ENCODE data around the gene SYCE3.

SYCE3 gene

GRCh38 chr22:50528682-50529415 lies 33.9 kb downstream of the SYCE3 start:
- peak; percentile 9 for DNase-seq
- H3K9ac ChIP-seq (ENCODE audit: low read length): peak overlapping the region; percentile 93
- 83% methylated on average over 15 of the region's 15 CpGs for WGBS
- H3K4me2 ChIP-seq (ENCODE audit: low read length, poor library complexity, severe bottlenecking): no peak overlapping the region
- H2BK120ac ChIP-seq (ENCODE audit: low read depth, low read length): no peak overlapping the region
- no peak overlapping the region for H3K27ac ChIP-seq (ENCODE audit: low read length, poor library complexity, severe bottlenecking)
- peak overlapping the region in 1 of 2 experiments; percentile 81 for H2BK12ac ChIP-seq (ENCODE audit: low read length in 2 of 2)
- H2AK5ac ChIP-seq (ENCODE audit: low read length, severe bottlenecking): no peak overlapping the region
- H3K9me3 ChIP-seq (ENCODE audit: control insufficient read depth, low read length): no peaks in the 10 kb centered on the region
- no peak overlapping the region for H3K23ac ChIP-seq (ENCODE audit: low read length in 2 of 2)
- no peak overlapping the region for H2BK5ac ChIP-seq (ENCODE audit: low read depth, low read length, poor library complexity, severe bottlenecking)
- no peak overlapping the region for H2BK15ac ChIP-seq (ENCODE audit: low read depth, poor library complexity, severe bottlenecking)
- peak overlapping the region in 1 of 2 experiments; percentile 88 for H3K18ac ChIP-seq (ENCODE audit: low read depth in 1 of 2, low read length in 2 of 2)
- peaks cover 5% of the 10 kb centered on the region for H3K79me1 ChIP-seq (replicated peaks; ENCODE audit: low read length, poor library complexity, severe bottlenecking)
- no peak overlapping the region for H2AFZ ChIP-seq (ENCODE audit: low read depth, low read length)
- no peak overlapping the region for H3K4ac ChIP-seq (ENCODE audit: low read depth in 1 of 2, low read length in 2 of 2)
- no peak overlapping the region for H4K8ac ChIP-seq (ENCODE audit: low read length)
- H3K4me1 ChIP-seq (ENCODE audit: control insufficient read depth, insufficient read depth, low read depth, low read length): peaks cover 55% of the 10 kb centered on the region
- H3K27me3 ChIP-seq (ENCODE audit: control insufficient read depth in 1 of 2, insufficient read depth in 1 of 2, low read length in 2 of 2): peaks cover 0 to 27% of the 10 kb centered on the region in 2 experiments
- no peak overlapping the region for H3K14ac ChIP-seq (ENCODE audit: low read length in 2 of 2)
- peak overlapping the region in 1 of 2 experiments; percentile 85 for H3K4me3 ChIP-seq (ENCODE audit: insufficient read depth in 1 of 2, low read depth in 1 of 2, low read length in 2 of 2)
- peak overlapping the region; percentile 6 for H4K91ac ChIP-seq (ENCODE audit: low read length)
- H3K36me3 ChIP-seq (ENCODE audit: control insufficient read depth in 1 of 2, insufficient read depth in 2 of 2, low read depth in 1 of 2, low read length in 2 of 2): peaks cover 2 to 8% of the 10 kb centered on the region in 2 experiments

- peak overlapping the region in 1 of 2 experiments; percentile 50 for H3K18ac ChIP-seq (ENCODE audit: low read depth in 1 of 2, low read length in 2 of 2)
- peaks cover 0 to 24% of the 10 kb centered on the region in 2 experiments for H3K27me3 ChIP-seq (ENCODE audit: control insufficient read depth in 1 of 2, insufficient read depth in 1 of 2, low read length in 2 of 2)
- H3K79me1 ChIP-seq (replicated peaks; ENCODE audit: low read length, poor library complexity, severe bottlenecking): peaks cover 9% of the 10 kb centered on the region
- H4K8ac ChIP-seq (ENCODE audit: low read length): no peak overlapping the region
- no peak overlapping the region for H3K27ac ChIP-seq (ENCODE audit: low read length, poor library complexity, severe bottlenecking)
- H3K14ac ChIP-seq (ENCODE audit: low read length in 2 of 2): no peak overlapping the region
- H2AK5ac ChIP-seq (ENCODE audit: low read length, severe bottlenecking): no peak overlapping the region
- no peak overlapping the region for H2BK12ac ChIP-seq (ENCODE audit: low read length in 2 of 2)
- no peak overlapping the region for H3K9ac ChIP-seq (ENCODE audit: low read length)
- DNase-seq: peak; percentile 9
- H3K4me3 ChIP-seq (ENCODE audit: insufficient read depth in 1 of 2, low read depth in 1 of 2, low read length in 2 of 2): no peak overlapping the region
- 96% methylated on average over 18 of the region's 18 CpGs for WGBS
- H3K4me1 ChIP-seq (ENCODE audit: control insufficient read depth, insufficient read depth, low read depth, low read length): peaks cover 60% of the 10 kb centered on the region
- H2BK5ac ChIP-seq (ENCODE audit: low read depth, low read length, poor library complexity, severe bottlenecking): no peak overlapping the region
- H2BK15ac ChIP-seq (ENCODE audit: low read depth, poor library complexity, severe bottlenecking): peak overlapping the region; percentile 26
- no peaks in the 10 kb centered on the region for H3K9me3 ChIP-seq (ENCODE audit: control insufficient read depth, low read length)
- no peak overlapping the region for H2AFZ ChIP-seq (ENCODE audit: low read depth, low read length)
- H3K4me2 ChIP-seq (ENCODE audit: low read length, poor library complexity, severe bottlenecking): no peak overlapping the region
- H4K91ac ChIP-seq (ENCODE audit: low read length): no peak overlapping the region
- H2BK120ac ChIP-seq (ENCODE audit: low read depth, low read length): no peak overlapping the region
- no peak overlapping the region for H3K23ac ChIP-seq (ENCODE audit: low read length in 2 of 2)
- H3K36me3 ChIP-seq (ENCODE audit: control insufficient read depth in 1 of 2, insufficient read depth in 2 of 2, low read depth in 1 of 2, low read length in 2 of 2): peaks cover 9 to 15% of the 10 kb centered on the region in 2 experiments
- H3K4ac ChIP-seq (ENCODE audit: low read depth in 1 of 2, low read length in 2 of 2): no peak overlapping the region
Observed at GRCh38 chr22:50527921-50528681, 34.6 kb downstream of the SYCE3 start.

- H3K23ac ChIP-seq (ENCODE audit: low read length in 2 of 2): peak overlapping the region in 1 of 2 experiments; percentile 92
- peak overlapping the region; percentile 91 to 99 for H3K4ac ChIP-seq (ENCODE audit: low read depth in 1 of 2, low read length in 2 of 2)
- peak overlapping the region; percentile 75 to 98 for H3K18ac ChIP-seq (ENCODE audit: low read depth in 1 of 2, low read length in 2 of 2)
- H2BK15ac ChIP-seq (ENCODE audit: low read depth, poor library complexity, severe bottlenecking): no peak overlapping the region
- peak overlapping the region; percentile 98 for H4K91ac ChIP-seq (ENCODE audit: low read length)
- H3K14ac ChIP-seq (ENCODE audit: low read length in 2 of 2): peak overlapping the region in 1 of 2 experiments; percentile 94
- peaks cover 19 to 25% of the 10 kb centered on the region in 2 experiments for H3K36me3 ChIP-seq (ENCODE audit: control insufficient read depth in 1 of 2, insufficient read depth in 2 of 2, low read depth in 1 of 2, low read length in 2 of 2)
- peak overlapping the region; percentile 23 for H2BK120ac ChIP-seq (ENCODE audit: low read depth, low read length)
- H3K79me1 ChIP-seq (replicated peaks; ENCODE audit: low read length, poor library complexity, severe bottlenecking): peaks cover 15% of the 10 kb centered on the region
- no peak overlapping the region for H2BK5ac ChIP-seq (ENCODE audit: low read depth, low read length, poor library complexity, severe bottlenecking)
- H4K8ac ChIP-seq (ENCODE audit: low read length): peak overlapping the region; percentile 77
- no peak overlapping the region for H2AK5ac ChIP-seq (ENCODE audit: low read length, severe bottlenecking)
- H3K9me3 ChIP-seq (ENCODE audit: control insufficient read depth, low read length): no peaks in the 10 kb centered on the region
- H2BK12ac ChIP-seq (ENCODE audit: low read length in 2 of 2): peak overlapping the region in 1 of 2 experiments; percentile 47
- H3K4me2 ChIP-seq (ENCODE audit: low read length, poor library complexity, severe bottlenecking): peak overlapping the region; percentile 49
- no peak overlapping the region for H3K27ac ChIP-seq (ENCODE audit: low read length, poor library complexity, severe bottlenecking)
- H3K27me3 ChIP-seq (ENCODE audit: control insufficient read depth in 1 of 2, insufficient read depth in 1 of 2, low read length in 2 of 2): peaks cover 0 to 17% of the 10 kb centered on the region in 2 experiments
- H3K4me3 ChIP-seq (ENCODE audit: insufficient read depth in 1 of 2, low read depth in 1 of 2, low read length in 2 of 2): peak overlapping the region; percentile 80 to 84
- no peak overlapping the region for H2AFZ ChIP-seq (ENCODE audit: low read depth, low read length)
- peak; percentile 59 for DNase-seq
- WGBS: 61% methylated on average over 26 of the region's 29 CpGs
- H3K4me1 ChIP-seq (ENCODE audit: control insufficient read depth, insufficient read depth, low read depth, low read length): peaks cover 56% of the 10 kb centered on the region
- H3K9ac ChIP-seq (ENCODE audit: low read length): peak overlapping the region; percentile 94
Observed at GRCh38 chr22:50526834-50527801, 35.6 kb downstream of the SYCE3 start.
